HG03520 (cell line): ENCODE data around the gene CDK8.

Source experiments
- ATAC-seq: cut with Tn5 transposase; IDR thresholded peaks from one replicate; pipeline ENCODE4 v1.9.1; 2021; ENCODE audit warnings: mild to moderate bottlenecking, moderate library complexity; ENCODE audit not compliant: unreplicated experiment

Gene CDK8

DNA sequence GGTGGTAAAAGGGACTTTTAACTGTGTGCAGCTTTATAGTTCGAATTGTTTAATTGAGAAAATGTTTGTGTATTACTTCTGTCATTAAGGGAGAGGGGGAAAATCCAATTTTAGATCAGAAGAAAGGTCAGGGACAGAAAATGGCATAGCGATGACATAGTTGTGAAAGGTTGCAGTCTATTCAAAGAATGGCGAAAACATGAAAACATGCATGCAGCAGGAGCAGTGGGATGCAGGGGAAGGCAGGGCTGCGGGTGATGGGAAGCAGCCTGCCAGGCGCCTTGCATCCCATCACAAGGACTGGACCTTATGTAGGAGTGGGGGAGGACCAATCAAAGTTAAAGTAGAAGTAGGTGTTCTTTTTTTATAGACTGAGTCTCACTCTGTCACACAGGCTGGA, 125.9 kb downstream of the CDK8 start:
- no peak for ATAC-seq

DNA sequence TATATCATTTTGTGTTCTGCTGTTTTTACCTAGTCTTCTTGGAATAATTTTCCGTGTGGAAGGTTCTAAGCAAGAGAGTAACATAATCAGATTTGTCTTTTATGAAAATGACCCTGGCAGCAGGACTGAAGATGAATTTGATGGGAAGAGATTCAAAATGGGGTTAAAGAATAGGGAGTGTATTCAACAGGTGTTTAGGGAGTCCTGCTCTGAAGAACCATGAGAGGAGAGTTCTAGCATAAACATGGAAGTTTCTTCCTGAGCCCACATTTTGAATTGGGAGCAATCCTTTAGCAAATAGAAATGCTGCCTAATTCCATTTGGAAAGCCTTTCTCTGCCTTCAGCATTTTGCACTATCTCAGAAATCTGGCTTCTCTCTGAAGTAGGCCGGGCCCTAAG, 127.0 kb downstream of the CDK8 start:
- ATAC-seq = no peak

DNA sequence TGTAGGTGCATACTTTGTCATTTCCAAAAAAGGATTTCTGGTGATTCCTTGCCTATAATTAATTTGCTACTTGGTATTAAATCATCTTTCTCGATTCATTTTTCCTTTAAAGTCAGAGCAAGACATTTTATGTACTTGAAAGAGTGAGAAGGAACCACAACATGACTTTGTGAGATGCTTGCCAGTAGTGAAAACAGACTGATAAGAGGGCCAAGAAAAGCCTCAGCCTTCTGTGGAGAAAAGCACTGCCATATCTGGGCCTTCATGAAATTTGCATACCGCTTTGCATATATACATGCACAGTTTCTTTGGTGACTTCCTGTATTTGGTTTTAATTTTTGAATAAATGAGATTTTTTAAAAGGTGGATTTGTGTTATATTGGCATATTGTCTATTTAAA, 128.4 kb downstream of the CDK8 start:
- ATAC-seq = no peak

DNA sequence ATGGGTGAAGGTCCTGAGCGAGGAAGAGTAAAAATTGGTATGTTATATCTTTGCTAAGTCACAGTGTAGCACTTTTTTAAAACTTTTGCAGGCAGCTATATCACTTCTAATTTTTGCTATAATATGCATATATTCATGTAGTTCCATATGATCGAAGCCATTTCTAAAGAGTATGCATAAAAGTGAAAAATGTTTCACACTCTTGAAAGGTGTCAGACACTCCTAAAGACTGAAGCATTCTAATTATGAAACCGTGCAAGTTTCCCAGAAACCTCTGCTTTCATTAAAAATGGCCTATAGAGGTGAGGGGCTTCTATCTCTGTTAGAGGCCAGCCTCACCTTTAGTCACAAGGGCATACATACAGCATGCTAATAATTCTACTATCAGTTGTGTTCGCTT, 128.9 kb downstream of the CDK8 start:
- ATAC-seq = no peak

- no peak for ATAC-seq
Observed at GRCh38 chr13:26384587-26384986, 130.7 kb downstream of the CDK8 start.

- ATAC-seq = no peak
Observed at GRCh38 chr13:26386026-26386425, 132.1 kb downstream of the CDK8 start.

DNA sequence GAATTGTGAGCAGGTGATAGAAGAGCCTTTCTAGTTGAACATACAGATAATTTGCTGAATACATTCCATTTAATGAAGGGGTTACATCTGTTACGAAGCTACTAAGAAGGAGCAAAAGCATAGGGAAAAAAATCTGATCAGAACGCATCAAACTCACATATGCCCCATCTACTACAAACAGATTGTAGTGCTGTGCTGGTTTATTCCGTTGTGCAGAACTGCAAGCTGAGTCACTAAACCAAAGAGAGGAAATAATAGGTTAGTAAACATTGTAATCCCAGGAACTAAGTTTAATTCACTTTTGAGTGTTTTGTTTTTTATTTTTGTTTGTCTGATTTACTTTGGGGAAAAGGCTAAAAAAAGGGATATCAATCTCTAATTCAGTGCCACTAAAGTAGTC, 136.3 kb downstream of the CDK8 start:
- no peak for ATAC-seq

DNA sequence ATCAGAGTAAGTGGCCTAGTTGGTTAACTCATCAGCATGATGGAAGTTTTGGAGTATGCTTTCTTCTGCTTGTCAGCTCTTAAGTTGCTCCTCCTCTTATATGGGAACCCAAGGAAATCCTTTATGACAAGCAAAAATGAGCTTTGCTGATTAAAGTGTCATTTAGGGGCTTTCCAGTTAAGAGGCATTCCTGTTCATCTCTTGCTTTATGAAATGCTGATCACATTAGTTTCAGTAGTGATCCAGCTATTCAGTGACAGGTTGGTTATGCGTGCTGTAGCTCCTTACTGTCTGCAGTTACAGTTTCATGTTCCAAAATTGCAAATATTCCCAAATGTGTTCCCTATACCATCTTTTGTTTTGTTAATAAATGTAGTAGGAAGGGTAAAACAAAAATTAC, 146.6 kb downstream of the CDK8 start:
- ATAC-seq = no peak

- no peak for ATAC-seq
Observed at GRCh38 chr13:26401069-26401468, 147.1 kb downstream of the CDK8 start.

- no peak for ATAC-seq
Observed at GRCh38 chr13:26401578-26402021, 147.7 kb downstream of the CDK8 start.

GRCh38 chr13:26406791-26407190, 152.9 kb downstream of the CDK8 start:
- no peak for ATAC-seq

GRCh38 chr13:26411206-26411605, 157.3 kb downstream of the CDK8 start:
- no peak for ATAC-seq

GRCh38 chr13:26412263-26412662, 158.3 kb downstream of the CDK8 start:
- no peak for ATAC-seq

DNA sequence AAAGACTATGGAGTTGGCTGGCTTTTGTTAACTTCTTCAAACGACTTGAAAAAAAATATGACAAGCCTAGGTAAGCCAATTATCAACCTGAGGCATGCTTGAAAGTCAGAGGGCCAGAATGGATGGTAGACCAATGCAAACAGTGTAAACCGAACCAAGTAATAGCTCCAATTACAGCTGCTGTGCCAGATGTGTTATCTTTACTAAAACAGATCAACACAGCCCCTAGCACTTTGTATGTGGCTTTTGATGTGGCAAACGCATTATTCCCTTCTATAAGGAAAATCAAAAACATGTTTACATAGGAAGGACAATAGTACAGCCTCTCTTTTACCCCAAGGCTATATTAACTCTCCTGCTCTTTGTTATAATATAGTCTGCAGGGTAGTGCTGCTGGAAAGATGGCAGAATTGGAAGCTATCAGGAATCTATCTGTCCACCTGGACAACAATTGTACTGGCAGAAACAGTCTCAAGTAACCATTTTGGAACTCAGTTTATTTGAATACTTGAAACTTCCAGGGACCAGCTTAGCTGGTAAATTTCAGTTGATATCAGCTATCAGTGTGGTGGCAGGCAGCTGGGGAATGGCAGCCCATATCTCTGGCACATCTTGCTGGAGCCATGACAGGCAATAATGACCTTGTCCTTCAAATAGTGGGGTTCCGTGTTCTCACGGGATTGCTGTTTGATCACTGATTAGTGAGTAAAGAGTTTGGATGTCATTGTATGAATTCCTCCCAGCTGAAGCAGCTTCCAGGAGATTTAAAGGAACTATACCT, 159.2 kb downstream of the CDK8 start:
- ATAC-seq = no peak

DNA sequence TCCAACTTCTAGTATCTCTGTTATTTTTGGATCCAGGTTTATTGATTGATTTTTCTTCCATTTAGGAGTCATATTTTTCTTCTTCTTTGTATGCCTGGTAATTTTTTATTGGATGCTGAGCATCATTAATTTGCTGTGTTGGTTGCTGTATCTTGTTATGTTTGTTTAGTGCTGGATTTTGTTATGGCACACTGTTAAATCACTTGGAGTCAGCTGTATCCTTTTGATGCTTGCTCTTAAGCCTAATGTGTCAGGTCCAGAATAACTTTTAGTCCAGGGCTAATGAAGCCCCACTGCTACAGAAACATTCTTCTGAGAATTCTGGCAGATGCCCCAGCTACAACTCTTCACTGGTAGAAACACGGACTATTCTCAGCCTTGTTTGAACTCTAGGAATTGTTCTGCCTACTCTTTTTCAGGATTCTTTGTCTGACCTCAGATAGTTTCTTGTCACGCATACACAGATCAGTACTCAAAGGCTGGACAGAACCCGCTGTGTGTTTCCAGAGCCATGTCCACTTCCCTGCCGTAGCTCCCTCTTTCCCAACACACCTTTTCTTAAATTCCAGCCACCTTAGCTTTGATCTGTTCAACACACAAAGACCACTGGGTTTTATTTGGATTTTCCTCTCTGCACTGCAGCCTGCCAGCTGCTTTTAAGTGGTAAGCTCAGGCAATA, 166.5 kb downstream of the CDK8 start:
- no peak for ATAC-seq

DNA sequence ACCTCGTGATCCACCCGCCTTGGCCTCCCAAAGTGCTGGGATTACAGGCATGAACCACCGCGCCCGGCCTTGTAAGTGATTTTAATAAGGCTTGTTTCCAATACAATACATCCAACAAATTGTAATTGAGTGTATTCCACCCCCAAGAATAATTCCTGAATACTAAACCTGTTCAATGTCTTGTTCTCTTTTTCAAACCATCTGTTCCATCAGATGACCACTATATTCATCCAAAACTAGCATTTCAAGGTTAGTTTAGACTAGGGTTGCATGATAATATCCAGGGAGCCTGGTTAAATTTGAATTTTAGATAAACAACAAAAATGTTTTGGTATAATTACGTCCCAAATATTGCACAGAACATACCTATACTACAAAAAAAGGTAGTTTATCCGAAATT, 168.1 kb downstream of the CDK8 start:
- ATAC-seq = no peak

- ATAC-seq = no peak
Observed at GRCh38 chr13:26423629-26424028, 169.7 kb downstream of the CDK8 start.

- no peak for ATAC-seq
Observed at GRCh38 chr13:26424181-26424580, 170.3 kb downstream of the CDK8 start.

DNA sequence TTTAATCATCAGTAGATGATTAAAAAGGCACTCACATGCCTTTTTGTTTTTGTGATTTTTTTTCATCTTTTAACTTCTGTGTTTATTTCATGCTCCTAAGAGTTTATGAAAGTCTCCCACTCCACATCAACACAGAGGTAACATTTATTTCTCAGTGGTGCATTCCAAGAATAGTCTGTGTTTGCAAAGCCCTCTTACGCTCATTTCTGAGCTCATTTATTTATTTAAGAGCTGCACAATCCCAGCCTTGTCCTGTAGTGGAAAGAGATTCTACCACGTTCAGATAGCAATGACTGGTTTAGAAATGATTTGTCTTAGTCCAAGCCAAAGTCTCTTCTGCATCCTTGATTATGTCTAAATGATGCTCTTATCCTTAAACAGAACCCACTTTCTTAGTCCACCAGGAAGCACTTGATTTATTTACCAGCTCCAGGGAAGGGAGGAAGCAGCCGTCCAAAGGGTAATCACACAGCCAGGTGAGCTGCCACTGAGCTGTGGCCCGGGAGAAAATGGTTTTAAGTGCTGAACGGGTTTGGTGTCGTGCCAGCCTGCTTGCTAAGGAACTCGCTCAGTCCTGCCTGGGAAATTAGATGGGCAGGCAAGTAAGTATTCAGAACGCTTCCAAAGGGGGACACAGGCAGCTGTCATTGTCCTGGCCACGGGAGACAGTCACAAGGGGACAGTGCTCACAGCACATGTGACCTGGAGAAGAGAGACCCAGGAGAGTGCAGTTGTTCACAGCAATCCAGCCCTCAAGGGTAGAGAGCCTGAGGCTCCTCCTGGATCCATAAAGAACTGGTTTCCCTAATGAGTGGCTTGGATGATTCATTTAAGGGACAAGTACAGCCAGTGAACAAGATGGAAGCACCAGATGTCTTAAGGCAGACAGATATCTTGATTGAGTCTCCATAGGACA, 171.8 kb downstream of the CDK8 start:
- ATAC-seq = no peak

GRCh38 chr13:26433776-26434175, 179.8 kb downstream of the CDK8 start:
- ATAC-seq = no peak

DNA sequence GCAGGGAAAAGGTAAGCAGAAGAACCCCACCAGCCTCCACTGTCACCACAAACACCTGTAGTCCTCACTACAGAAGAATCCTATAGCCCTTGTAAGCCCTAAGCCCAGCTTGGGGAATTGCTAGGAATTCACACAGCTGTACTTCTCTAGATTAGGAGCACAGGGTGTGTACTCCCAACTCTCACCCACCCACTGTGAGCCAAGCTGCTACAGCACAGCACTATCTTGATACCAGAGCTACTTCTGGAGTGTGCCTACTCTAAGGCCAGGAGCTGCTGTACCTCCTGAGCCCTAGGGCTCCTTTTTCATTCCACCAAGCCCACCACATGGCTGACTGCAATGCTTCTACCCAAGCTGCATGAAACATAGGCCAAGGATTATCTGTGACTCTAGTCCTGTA, 181.2 kb downstream of the CDK8 start:
- no peak for ATAC-seq

- ATAC-seq = no peak
Observed at GRCh38 chr13:26435646-26436045, 181.7 kb downstream of the CDK8 start.
